Right atrium auricular region (tissue), 2 donors: ENCODE data around the gene SRPK2. TPM values are rescaled to one million over a fixed set of nuclear protein-coding genes. Genes with fewer than 3 reads are reported as not detected.
A peak's percentile ranks its signal among the peaks of the same experiment; 100 is the strongest.

Experiments used
- DNase-seq: peaks from one replicate; pipeline ENCODE4 v3.0.0-alpha.2; 2019; ENCODE audit warnings: low spot score
- H3K27ac ChIP-seq, 2 donors: fragments of 200-600 bp; sonication (generic); 1 replicate in 1 of 2; 2 replicates in 1 of 2; pipeline ENCODE4 v1.5.1; 2016 to 2019
- H3K27me3 ChIP-seq, 2 donors: fragments of 200-600 bp; sonication (generic); one replicate each; pipeline versions ENCODE4 v1.5.1 to v1.6.0; 2017 to 2019
- H3K36me3 ChIP-seq: fragments of 200-600 bp; sonication (generic); one replicate; pipeline ENCODE4 v1.5.1; 2016
- H3K4me1 ChIP-seq, 2 donors: fragments of 200-600 bp; sonication (generic); one replicate each; pipeline versions ENCODE4 v1.5.1 to v1.6.0; 2017 to 2019
- H3K4me3 ChIP-seq, 2 donors: fragments of 200-600 bp; sonication (generic); 1 replicate in 1 of 2; 2 replicates in 1 of 2; pipeline ENCODE4 v1.5.1; 2017 to 2019; ENCODE audit warnings: mild to moderate bottlenecking in 1 of 2, moderate library complexity in 1 of 2
- H3K9me3 ChIP-seq, 2 donors: fragments of 200-600 bp; sonication (generic); one replicate each; pipeline ENCODE4 v1.5.1; 2019
- total RNA-seq, 2 donors: library from RNA; depleted of rRNA; stranded (reverse); fragments of >200 nt; gene quantifications; one replicate each; pipeline ENCODE4 v1.1.0, GENCODE V29; 2016
- TF ChIP-seq, protein P1 (sequence below), 2 donors: fragments of 200-600 bp; sonication (generic); IDR thresholded peaks; one replicate each; pipeline ENCODE4 v1.5.1; 2019; ENCODE audit warnings: antibody characterized with exemption in 2 of 2

SRPK2 gene
- total RNA-seq, 2 donors from 2014 or later, result 19.8 to 20.9 TPM

DNA sequence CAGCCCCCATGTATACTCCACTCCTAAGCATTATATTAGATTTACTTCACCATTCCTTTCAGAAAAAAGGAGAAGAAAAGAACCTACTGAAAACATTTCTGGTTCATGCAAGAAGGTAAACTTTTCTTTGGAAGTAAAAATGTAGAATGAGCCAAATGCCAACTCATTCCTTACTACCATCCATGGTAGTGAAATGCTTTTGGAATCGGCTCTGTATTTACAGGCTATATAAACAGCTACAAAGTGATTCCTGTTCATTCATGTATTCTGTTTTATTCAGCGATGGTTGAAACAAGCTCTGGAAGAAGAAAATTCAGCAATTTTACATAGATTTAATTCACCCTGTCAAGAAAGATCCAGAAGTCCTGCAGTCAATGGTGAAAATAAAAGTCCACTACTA, 283.1 kb downstream of the SRPK2 start:
- Histone ChIP-seq H3K27ac (no peak overlapping the region), H3K4me1 (peaks cover 0 to 7% of the 10 kb centered on the region in 2 donors), H3K9me3 (no peaks in the 10 kb centered on the region), H3K36me3 (peaks cover 82% of the 10 kb centered on the region), H3K27me3 (no peaks in the 10 kb centered on the region), H3K4me3 (no peak overlapping the region)
- TF ChIP-seq, protein P1, sequence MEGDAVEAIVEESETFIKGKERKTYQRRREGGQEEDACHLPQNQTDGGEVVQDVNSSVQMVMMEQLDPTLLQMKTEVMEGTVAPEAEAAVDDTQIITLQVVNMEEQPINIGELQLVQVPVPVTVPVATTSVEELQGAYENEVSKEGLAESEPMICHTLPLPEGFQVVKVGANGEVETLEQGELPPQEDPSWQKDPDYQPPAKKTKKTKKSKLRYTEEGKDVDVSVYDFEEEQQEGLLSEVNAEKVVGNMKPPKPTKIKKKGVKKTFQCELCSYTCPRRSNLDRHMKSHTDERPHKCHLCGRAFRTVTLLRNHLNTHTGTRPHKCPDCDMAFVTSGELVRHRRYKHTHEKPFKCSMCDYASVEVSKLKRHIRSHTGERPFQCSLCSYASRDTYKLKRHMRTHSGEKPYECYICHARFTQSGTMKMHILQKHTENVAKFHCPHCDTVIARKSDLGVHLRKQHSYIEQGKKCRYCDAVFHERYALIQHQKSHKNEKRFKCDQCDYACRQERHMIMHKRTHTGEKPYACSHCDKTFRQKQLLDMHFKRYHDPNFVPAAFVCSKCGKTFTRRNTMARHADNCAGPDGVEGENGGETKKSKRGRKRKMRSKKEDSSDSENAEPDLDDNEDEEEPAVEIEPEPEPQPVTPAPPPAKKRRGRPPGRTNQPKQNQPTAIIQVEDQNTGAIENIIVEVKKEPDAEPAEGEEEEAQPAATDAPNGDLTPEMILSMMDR (IDR thresholded peaks at IDR 0.05), result no peak
- no peak for DNase-seq

GRCh38 chr7:105102557-105103352, 286.0 kb downstream of the SRPK2 start:
- H3K9me3 ChIP-seq, result no peaks in the 10 kb centered on the region
- H3K27ac ChIP-seq, result no peak overlapping the region
- DNase-seq, result no peak
- H3K4me3 ChIP-seq, result no peak overlapping the region
- H3K4me1 ChIP-seq, result peaks cover 0 to 7% of the 10 kb centered on the region in 2 donors
- H3K36me3 ChIP-seq, result peaks cover 66% of the 10 kb centered on the region
- H3K27me3 ChIP-seq, result no peaks in the 10 kb centered on the region
- TF ChIP-seq, protein P1 (IDR thresholded peaks at IDR 0.05), result no peak

DNA sequence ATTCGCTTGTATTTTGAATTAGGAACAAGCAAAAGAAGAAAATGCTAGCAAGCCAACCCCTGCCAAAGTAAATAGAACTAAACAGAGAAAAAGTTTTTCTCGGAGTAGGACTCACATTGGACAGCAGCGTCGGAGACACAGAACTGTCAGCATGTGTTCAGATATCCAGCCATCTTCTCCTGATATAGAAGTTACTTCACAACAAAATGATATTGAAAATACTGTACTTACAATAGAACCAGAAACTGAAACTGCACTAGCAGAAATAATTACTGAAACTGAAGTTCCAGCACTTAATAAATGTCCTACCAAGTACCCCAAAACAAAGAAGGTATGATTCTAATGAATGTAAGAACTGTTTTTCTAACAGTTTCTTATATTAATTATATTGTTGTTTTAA, 286.9 kb downstream of the SRPK2 start:
- Histone ChIP-seq H3K36me3 (peaks cover 57% of the 10 kb centered on the region), H3K27ac (no peak overlapping the region), H3K9me3 (no peaks in the 10 kb centered on the region), H3K4me1 (peaks cover 0 to 7% of the 10 kb centered on the region in 2 donors), H3K4me3 (no peak overlapping the region), H3K27me3 (no peaks in the 10 kb centered on the region)
- TF ChIP-seq, protein P1 (IDR thresholded peaks at IDR 0.05), result no peak
- DNase-seq, result no peak

DNA sequence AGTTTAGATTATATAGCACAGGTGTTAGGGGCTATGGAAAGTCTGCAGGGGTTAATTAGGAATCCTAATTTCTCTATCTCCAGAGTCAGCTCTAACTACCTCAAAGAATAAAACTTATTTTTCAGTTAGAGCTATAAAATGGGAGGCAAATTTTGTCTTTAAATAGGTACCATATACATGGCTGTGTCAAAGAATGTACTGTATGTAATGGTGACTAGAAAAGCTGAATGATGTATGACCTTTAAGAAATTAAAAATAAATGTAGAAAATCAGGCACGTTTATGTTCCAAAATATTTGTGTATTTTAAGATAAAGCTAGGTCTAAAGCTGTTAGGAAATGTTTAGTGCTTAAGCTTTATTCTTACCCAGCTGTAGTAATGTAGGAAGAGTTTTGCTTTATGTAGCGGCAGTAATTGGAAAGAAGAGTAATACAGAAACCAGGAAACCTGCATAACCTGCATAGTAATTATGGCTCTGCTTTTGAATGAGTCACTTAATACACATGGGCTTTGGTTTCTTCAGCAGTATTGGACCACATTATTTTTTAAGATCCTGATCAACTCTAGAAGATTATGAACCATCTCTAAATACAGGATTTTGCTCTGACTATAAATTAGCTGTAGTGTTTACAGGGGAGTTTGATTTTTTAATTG, 289.7 kb downstream of the SRPK2 start:
- Histone ChIP-seq H3K4me3 (no peak overlapping the region), H3K9me3 (no peaks in the 10 kb centered on the region), H3K27ac (no peak overlapping the region), H3K27me3 (no peaks in the 10 kb centered on the region), H3K36me3 (peaks cover 37% of the 10 kb centered on the region), H3K4me1 (peaks cover 0 to 7% of the 10 kb centered on the region in 2 donors)
- no peak for DNase-seq
- TF ChIP-seq, protein P1 (IDR thresholded peaks at IDR 0.05), result no peak

DNA sequence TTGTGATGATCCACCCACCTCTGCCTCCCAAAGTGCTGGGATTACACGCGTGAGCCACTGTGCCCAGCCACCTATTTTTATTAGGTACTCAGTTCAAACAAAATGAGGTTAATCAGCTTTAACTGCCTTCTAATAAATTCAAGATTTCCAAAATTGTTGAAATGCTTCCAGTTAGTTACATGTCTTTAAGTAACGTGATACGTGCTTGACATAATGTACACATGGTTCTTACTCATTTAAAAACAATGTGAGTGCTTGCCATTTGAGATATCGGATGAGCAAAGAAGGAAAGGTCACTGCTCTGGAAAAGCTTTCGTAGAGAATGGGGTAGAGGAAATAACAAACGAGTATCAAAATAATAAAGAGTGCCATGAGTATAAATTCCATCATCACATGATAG, 291.1 kb downstream of the SRPK2 start:
- Histone ChIP-seq H3K4me1 (no peaks in the 10 kb centered on the region), H3K4me3 (no peak overlapping the region), H3K27ac (peak overlapping the region; percentile 27 to 76), H3K9me3 (no peaks in the 10 kb centered on the region), H3K36me3 (peaks cover 37% of the 10 kb centered on the region), H3K27me3 (no peaks in the 10 kb centered on the region)
- TF ChIP-seq, protein P1 (IDR thresholded peaks at IDR 0.05), result no peak
- no peak for DNase-seq
